ENCODE data around the gene BAIAP2.
"Not testable (repeated sequence)": the region's sequence is repeated elsewhere in the genome, so short reads cannot be mapped to it uniquely, and the experiment has no call there.

DNA sequence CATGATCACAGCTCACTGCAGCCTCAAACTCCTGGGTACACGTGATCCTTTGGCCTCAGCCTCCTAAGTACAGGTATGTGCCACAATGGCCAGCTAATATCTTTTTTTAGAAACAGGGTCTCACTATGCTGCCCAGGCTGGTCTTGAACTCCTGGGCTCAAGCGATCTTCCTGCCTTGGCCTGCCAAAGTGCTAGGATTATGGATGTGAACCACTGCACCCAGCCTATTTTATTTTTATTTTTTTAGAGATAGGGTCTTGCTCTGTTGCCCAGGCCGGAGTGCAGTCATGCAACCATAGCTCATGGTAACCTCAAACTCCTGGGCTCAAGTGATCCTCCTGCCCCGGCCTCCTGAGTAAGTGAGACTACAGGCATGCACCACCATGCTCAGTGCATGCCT, 17.6 kb upstream of the BAIAP2 start:
- TF ChIP-seq, protein P1, sequence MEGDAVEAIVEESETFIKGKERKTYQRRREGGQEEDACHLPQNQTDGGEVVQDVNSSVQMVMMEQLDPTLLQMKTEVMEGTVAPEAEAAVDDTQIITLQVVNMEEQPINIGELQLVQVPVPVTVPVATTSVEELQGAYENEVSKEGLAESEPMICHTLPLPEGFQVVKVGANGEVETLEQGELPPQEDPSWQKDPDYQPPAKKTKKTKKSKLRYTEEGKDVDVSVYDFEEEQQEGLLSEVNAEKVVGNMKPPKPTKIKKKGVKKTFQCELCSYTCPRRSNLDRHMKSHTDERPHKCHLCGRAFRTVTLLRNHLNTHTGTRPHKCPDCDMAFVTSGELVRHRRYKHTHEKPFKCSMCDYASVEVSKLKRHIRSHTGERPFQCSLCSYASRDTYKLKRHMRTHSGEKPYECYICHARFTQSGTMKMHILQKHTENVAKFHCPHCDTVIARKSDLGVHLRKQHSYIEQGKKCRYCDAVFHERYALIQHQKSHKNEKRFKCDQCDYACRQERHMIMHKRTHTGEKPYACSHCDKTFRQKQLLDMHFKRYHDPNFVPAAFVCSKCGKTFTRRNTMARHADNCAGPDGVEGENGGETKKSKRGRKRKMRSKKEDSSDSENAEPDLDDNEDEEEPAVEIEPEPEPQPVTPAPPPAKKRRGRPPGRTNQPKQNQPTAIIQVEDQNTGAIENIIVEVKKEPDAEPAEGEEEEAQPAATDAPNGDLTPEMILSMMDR (IDR thresholded peaks at IDR 0.05), result not testable (repeated sequence)
- not testable (repeated sequence) for TF ChIP-seq POLR2A (IDR thresholded peaks at IDR 0.05)
